ENCODE measurements around the gene LIN54.
"Not testable (repeated sequence)": the region's sequence is repeated elsewhere in the genome, so short reads cannot be mapped to it uniquely, and the experiment has no call there.

DNA sequence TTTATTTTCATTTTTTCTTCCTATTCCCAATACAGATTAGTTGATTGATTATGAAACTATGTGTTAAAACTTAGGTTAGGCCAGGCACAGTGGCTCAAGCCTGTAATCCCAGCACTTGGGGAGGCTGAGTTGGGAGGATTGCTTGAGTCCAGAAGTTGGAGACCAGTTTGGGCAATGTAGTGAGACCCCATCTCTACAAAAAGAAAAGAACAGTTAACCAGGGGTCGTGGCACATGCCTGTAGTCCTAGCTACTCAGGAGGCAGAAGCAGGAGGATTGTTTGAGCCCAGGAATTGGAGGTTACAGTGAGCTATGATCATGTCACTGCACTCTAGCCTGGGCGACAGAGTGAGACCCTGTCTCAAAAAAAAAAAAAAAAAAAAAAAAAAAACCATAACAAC is 32.5 kb upstream of the LIN54 start:
- TF ChIP-seq, protein P1, sequence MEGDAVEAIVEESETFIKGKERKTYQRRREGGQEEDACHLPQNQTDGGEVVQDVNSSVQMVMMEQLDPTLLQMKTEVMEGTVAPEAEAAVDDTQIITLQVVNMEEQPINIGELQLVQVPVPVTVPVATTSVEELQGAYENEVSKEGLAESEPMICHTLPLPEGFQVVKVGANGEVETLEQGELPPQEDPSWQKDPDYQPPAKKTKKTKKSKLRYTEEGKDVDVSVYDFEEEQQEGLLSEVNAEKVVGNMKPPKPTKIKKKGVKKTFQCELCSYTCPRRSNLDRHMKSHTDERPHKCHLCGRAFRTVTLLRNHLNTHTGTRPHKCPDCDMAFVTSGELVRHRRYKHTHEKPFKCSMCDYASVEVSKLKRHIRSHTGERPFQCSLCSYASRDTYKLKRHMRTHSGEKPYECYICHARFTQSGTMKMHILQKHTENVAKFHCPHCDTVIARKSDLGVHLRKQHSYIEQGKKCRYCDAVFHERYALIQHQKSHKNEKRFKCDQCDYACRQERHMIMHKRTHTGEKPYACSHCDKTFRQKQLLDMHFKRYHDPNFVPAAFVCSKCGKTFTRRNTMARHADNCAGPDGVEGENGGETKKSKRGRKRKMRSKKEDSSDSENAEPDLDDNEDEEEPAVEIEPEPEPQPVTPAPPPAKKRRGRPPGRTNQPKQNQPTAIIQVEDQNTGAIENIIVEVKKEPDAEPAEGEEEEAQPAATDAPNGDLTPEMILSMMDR (IDR thresholded peaks at IDR 0.05 in 8 of 11, conservative IDR thresholded peaks at IDR 0.05 in 3 of 11): not testable (repeated sequence)
- TF ChIP-seq POLR2AphosphoS5, POLR2A (IDR thresholded peaks at IDR 0.05): not testable (repeated sequence)

Measured in spleen (tissue), 7 donors.